ENCODE results near the gene TSPOAP1. TPM values are rescaled to one million over a fixed set of nuclear protein-coding genes. Genes with fewer than 3 reads are reported as not detected.

Gene TSPOAP1
- total and polyA plus RNA-seq, 3 donors from 2014 or later, result 7.2 to 13.0 (median 8.2) TPM

- 73 to 92% methylated on average over 6 to 9 of the region's 9 CpGs for WGBS, 2 donors
These were observed 6.1 kb upstream of the TSPOAP1 start for GRCh38 chr17:58334661-58335060.

GRCh38 chr17:58334256-58334655 is 5.7 kb upstream of the TSPOAP1 start:
- Histone ChIP-seq H3K9me3 (no peaks in the 10 kb centered on the region), H3K4me3 (no peak overlapping the region), H3K4me1 (peaks cover 9% of the 10 kb centered on the region), H3K36me3 (ENCODE audit: low read depth, missing control alignments) (no peaks in the 10 kb centered on the region), H3K27ac (no peak overlapping the region), H3K27me3 (no peaks in the 10 kb centered on the region)
- DNase-seq, result no peak
- 61 to 69% methylated on average over 5 of the region's 5 CpGs for WGBS, 2 donors
- TF ChIP-seq POLR2A (IDR thresholded peaks at IDR 0.05) (no peak), CTCF (IDR thresholded peaks at IDR 0.05) (no peak)
- intact Hi-C loops (cut with DNase I; ENCODE audit: low total_unique reads), result no loop called here

More at GRCh38 chr17:58334661-58335060, 6.1 kb upstream of the TSPOAP1 start:
- H3K4me1 ChIP-seq, result peaks cover 9% of the 10 kb centered on the region
- TF ChIP-seq POLR2A (IDR thresholded peaks at IDR 0.05) (no peak), CTCF (IDR thresholded peaks at IDR 0.05) (no peak)
- no peaks in the 10 kb centered on the region for H3K9me3 ChIP-seq
- H3K36me3 ChIP-seq (ENCODE audit: low read depth, missing control alignments), result no peaks in the 10 kb centered on the region
- H3K27me3 ChIP-seq, result no peaks in the 10 kb centered on the region
- DNase-seq, result no peak
- H3K27ac ChIP-seq, result no peak overlapping the region
- H3K4me3 ChIP-seq, result no peak overlapping the region
- intact Hi-C loops (cut with DNase I; ENCODE audit: low total_unique reads), result no loop called here

GRCh38 chr17:58333736-58334207 is 5.2 kb upstream of the TSPOAP1 start:
- no peak for TF ChIP-seq POLR2A (IDR thresholded peaks at IDR 0.05)
- TF ChIP-seq CTCF (IDR thresholded peaks at IDR 0.05), result no peak
- H3K27ac ChIP-seq, result no peak overlapping the region
- 66 to 71% methylated on average over 5 to 6 of the region's 6 CpGs for WGBS, 2 donors
- intact Hi-C loops (cut with DNase I; ENCODE audit: low total_unique reads), result no loop called here
- H3K9me3 ChIP-seq, result no peaks in the 10 kb centered on the region
- DNase-seq, result no peak
- H3K27me3 ChIP-seq, result no peaks in the 10 kb centered on the region
- no peak overlapping the region for H3K4me3 ChIP-seq
- H3K4me1 ChIP-seq, result peaks cover 9% of the 10 kb centered on the region
- H3K36me3 ChIP-seq (ENCODE audit: low read depth, missing control alignments), result no peaks in the 10 kb centered on the region

GRCh38 chr17:58332778-58333735 is 4.5 kb upstream of the TSPOAP1 start:
- Histone ChIP-seq H3K9me3 (no peaks in the 10 kb centered on the region), H3K27ac (no peak overlapping the region), H3K36me3 (ENCODE audit: low read depth, missing control alignments) (no peaks in the 10 kb centered on the region), H3K27me3 (no peaks in the 10 kb centered on the region), H3K4me1 (peaks cover 9% of the 10 kb centered on the region), H3K4me3 (no peak overlapping the region)
- WGBS, 2 donors, result 77 to 80% methylated on average over 10 to 21 of the region's 21 CpGs
- no peak for TF ChIP-seq CTCF (IDR thresholded peaks at IDR 0.05)
- no peak for TF ChIP-seq POLR2A (IDR thresholded peaks at IDR 0.05)
- intact Hi-C loops (cut with DNase I; ENCODE audit: low total_unique reads), result no loop called here
- DNase-seq, result no peak

All from testis (tissue), 3 donors.